ENCODE measurements around the gene GHITM. TPM values are rescaled to one million over a fixed set of nuclear protein-coding genes. Genes with fewer than 3 reads are reported as not detected.

The GHITM gene
- total RNA-seq, 1 donor from 2014 or later: 109 TPM

- no peak overlapping the region for H3K27ac ChIP-seq
- no peak overlapping the region for H3K4me3 ChIP-seq
- no peaks in the 10 kb centered on the region for H3K36me3 ChIP-seq
- no peaks in the 10 kb centered on the region for H3K9me3 ChIP-seq
- ATAC-seq (no peak), DNase-seq (no peak)
- peaks cover 51% of the 10 kb centered on the region for H3K27me3 ChIP-seq (ENCODE audit: low read depth)
- H3K4me1 ChIP-seq: peaks cover 13% of the 10 kb centered on the region
- intact Hi-C loops (cut with DNase I): no loop called here
- TF ChIP-seq CTCF (IDR thresholded peaks at IDR 0.05): no peak
Measured at GRCh38 chr10:84193327-84193726, 54.0 kb downstream of the GHITM start.

- TF ChIP-seq CTCF (IDR thresholded peaks at IDR 0.05): no peak
- no peaks in the 10 kb centered on the region for H3K9me3 ChIP-seq
- ATAC-seq: no peak
- H3K4me3 ChIP-seq: peak overlapping the region; percentile 50
- no peak for DNase-seq
- H3K27ac ChIP-seq: no peak overlapping the region
- peaks cover 51% of the 10 kb centered on the region for H3K27me3 ChIP-seq (ENCODE audit: low read depth)
- peaks cover 13% of the 10 kb centered on the region for H3K4me1 ChIP-seq
- no peaks in the 10 kb centered on the region for H3K36me3 ChIP-seq
- intact Hi-C loops (cut with DNase I): no loop called here
Measured at GRCh38 chr10:84193846-84194423, 54.6 kb downstream of the GHITM start.

GRCh38 chr10:84194424-84195043, 55.2 kb downstream of the GHITM start, which contains the start of gene CDHR1:
Gene CDHR1, plus strand, starts transcription at chr10:84194537. Its CDS starts 224 bp downstream, at chr10:84194761.
- TF ChIP-seq CTCF (IDR thresholded peaks at IDR 0.05): no peak
- H3K9me3 ChIP-seq: no peaks in the 10 kb centered on the region
- no peak for DNase-seq
- peak; percentile 42 to 46 for ATAC-seq
- H3K4me1 ChIP-seq: peaks cover 13% of the 10 kb centered on the region
- H3K27me3 ChIP-seq (ENCODE audit: low read depth): peaks cover 51% of the 10 kb centered on the region
- peak within 1 kb of the TSS; percentile 50 for H3K4me3 ChIP-seq
- intact Hi-C loops (cut with DNase I): no loop called here
- H3K36me3 ChIP-seq: no peaks in the 10 kb centered on the region
- H3K27ac ChIP-seq: no peak within 1 kb of the TSS

- intact Hi-C loops (cut with DNase I): no loop called here
- H3K36me3 ChIP-seq: no peaks in the 10 kb centered on the region
- TF ChIP-seq CTCF (IDR thresholded peaks at IDR 0.05): no peak
- H3K27ac ChIP-seq: no peak overlapping the region
- peak overlapping the region; percentile 50 for H3K4me3 ChIP-seq
- H3K9me3 ChIP-seq: no peaks in the 10 kb centered on the region
- H3K27me3 ChIP-seq (ENCODE audit: low read depth): peaks cover 50% of the 10 kb centered on the region
- DNase-seq: no peak
- peaks cover 13% of the 10 kb centered on the region for H3K4me1 ChIP-seq
- ATAC-seq: no peak
Measured at GRCh38 chr10:84195044-84195830, 55.9 kb downstream of the GHITM start.

- intact Hi-C loops (cut with DNase I): no loop called here
- Histone ChIP-seq H3K27me3 (ENCODE audit: low read depth) (peaks cover 43% of the 10 kb centered on the region), H3K4me1 (peaks cover 13% of the 10 kb centered on the region), H3K27ac (no peak overlapping the region), H3K36me3 (no peaks in the 10 kb centered on the region), H3K4me3 (no peak overlapping the region), H3K9me3 (no peaks in the 10 kb centered on the region)
- DNase-seq (no peak), ATAC-seq (no peak)
- TF ChIP-seq CTCF (IDR thresholded peaks at IDR 0.05): no peak
Measured at GRCh38 chr10:84196083-84196482, 56.8 kb downstream of the GHITM start.

All from lower lobe of right lung (tissue), 2 donors.